Measurements from ENCODE around the gene ORMDL3.
"Not testable (repeated sequence)": the region's sequence is repeated elsewhere in the genome, so short reads cannot be mapped to it uniquely, and the experiment has no call there.

Gene ORMDL3

GRCh38 chr17:39948489-39948828 lies 21.1 kb upstream of the ORMDL3 start:
- not testable (repeated sequence) for DNase-seq

- no peak for DNase-seq
Observed at GRCh38 chr17:39946551-39947330, 19.3 kb upstream of the ORMDL3 start.

DNA sequence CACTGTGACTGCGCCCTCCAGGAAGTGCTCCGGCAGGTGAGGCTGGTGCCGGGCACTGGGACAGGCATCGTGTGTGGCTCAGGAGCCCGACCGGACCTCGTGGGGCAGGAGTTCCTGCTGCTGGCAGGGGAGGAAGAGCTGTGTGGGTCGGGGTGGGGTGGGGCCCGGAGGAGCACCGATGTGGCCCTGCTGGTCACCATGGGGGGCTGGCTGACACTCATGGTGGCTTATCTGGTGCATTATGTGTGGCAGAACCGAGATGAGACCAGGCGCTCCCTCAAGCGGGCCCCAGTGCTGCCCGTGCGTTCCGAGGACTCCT lies 17.0 kb upstream of the ORMDL3 start:
- DNase-seq: no peak

GRCh38 chr17:39943702-39944392 lies 16.4 kb upstream of the ORMDL3 start:
- DNase-seq: no peak

DNA sequence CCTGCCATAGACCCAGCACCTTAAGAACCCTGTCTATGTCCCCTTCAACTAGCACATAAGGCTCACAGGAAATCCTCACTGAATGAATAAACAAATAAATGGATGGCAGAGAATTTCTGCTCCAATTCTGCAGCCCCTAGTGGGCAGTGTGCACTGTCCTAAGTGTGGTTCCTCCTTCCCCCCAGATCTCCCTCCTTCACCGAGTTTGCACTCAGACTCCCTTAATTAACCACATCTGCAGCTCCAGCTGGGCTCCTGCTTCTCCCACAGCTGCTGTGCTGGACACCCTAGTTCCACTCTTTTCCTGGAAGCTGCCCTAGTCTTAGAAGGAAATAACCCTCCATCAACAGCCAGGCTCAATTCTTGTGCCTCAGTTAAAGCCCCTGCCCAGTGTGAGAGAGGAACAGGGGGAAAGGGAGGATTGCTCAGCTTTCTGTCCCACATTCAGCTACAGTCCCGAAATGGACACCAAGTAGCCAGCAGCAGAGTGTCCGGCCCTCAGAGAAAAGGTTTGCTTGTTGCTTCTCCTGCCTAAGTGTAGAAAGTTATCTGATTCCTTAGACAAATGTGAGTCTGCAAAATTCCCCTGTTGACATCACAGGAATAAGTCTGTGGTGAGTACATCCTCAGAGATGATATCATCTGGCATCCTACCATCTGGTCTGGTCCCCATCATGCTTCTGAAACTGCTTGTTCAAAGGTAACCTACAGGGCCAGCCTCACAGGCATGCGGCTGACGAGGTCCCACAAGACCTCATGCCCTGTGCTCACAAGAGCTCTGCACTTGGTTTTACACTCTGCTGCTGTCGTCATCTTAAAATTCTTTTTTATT lies 12.4 kb upstream of the ORMDL3 start:
- peak; percentile 46 for DNase-seq

GRCh38 chr17:39939106-39939505 lies 11.7 kb upstream of the ORMDL3 start:
- DNase-seq: no peak

DNA sequence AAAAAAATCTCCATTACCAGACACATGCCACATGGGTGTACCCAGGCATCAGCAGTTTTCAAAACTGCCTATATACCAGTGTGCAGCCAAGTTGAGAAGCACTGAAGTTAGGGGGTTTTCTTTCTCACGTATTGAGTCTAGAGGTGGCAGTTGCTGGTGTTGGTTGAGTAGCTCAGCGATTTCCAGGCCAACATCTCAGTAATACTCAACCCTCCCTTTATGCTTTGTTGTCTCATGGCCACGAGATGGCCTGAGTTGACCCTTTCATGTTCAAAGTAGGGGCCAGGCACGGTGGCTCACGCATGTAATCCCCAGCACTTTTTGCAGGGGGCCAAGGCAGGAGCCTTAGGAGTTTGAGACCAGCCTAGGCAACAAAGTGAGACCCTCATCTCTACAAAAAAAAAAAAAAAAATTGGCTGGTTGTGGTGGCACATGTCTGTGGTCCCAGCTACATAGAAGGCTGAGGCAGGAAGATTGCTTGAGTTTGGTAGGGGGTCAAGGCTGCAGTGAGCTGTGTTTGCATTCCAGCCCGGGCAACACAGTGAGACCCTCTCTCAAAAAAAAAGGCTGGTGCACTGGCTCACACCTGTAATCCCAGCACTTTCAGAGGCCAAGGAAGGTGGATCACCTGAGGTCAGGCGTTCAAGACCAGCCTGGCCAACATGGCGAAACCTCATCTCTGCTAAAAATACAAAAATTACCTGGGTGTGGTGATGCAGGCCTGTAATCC lies 10.9 kb upstream of the ORMDL3 start:
- no peak for DNase-seq

- DNase-seq: no peak
Observed at GRCh38 chr17:39937447-39937846, 10.0 kb upstream of the ORMDL3 start.

GRCh38 chr17:39935909-39936308 lies 8.5 kb upstream of the ORMDL3 start:
- DNase-seq: no peak

DNA sequence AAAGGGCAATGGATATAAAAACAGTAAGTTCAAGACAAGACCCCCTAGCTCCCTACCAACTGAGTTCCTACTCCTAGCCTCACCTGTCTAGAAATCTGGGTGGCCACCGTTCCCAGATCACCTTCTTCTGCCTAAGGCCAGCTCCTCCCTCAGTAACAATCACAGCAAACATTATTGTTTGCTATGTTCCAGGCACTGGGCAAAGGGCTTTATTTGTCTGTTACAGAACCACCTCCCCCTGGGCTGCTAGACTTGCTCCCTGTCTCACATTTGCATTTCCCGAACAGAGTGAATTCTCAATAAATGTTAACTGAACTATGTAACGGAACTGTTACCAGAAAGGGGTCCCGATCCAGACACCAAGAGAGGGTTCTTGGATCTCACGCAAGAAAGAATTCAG lies 6.9 kb upstream of the ORMDL3 start:
- DNase-seq: no peak

DNA sequence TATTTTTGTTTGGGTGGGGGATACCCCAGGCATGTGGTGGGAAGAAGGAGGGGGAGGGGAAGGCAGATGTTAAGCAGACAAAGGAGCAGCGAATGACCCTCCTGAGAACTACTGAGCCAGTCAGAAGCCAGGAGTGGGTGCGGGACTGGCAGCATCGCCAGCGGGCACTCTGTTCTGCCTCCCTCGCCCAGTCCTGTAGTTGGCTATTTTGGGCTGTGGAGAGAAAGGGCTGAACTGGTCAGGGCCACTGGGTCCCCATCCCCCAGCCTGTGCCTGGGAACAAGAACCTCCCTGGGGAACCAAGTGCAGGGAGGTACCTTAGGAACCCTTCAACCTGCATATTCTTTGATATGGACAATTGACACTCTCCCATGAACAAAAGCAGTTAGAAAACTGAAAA lies 6.5 kb upstream of the ORMDL3 start:
- DNase-seq: no peak

GRCh38 chr17:39929646-39930407 lies 2.4 kb upstream of the ORMDL3 start:
- DNase-seq: no peak

DNA sequence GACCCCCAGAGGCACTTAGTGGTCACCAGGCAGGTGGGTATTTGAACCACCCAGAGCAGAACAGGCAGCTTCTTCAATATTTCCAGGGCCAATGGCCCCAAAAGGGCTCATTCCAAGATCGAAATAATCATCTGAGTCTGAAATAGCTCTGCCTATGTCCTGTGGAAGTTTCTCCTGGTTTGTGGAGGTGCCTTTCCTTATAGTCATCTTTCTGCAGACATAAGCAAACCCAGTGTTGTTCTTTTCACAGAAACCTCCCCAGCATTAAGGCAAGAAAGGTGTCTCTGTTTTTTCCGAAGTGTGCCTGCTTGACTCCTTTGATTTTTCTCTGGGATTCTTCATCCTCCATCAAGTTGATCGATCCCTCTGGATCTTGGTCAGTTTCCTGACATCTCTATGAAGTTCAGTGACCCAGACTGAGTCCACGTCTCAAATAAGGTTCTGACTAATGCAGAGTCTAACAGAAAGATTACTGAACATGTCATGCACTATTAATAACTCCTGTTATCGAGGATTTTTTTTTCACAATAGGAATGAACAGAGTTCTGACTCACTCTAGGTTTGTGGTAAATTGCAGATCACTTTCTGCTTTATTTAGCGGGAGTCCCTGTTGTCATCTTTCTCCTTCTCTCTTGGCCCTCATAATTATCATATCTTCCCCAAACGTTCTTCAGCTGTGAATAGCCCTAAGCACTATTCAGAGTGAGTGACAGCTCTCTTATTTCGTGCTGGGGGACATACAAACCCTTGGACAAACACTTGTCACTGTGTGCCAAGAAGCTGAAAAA lies 1.7 kb upstream of the ORMDL3 start:
- no peak for DNase-seq

GRCh38 chr17:39927929-39928857 lies 792 bp upstream of the ORMDL3 start:
- no peak for DNase-seq

GRCh38 chr17:39926588-39927100 lies 757 bp downstream of the ORMDL3 start:
- DNase-seq: peak; percentile 58

GRCh38 chr17:39926135-39926587 lies 1.2 kb downstream of the ORMDL3 start:
- DNase-seq: no peak

- no peak for DNase-seq
Observed at GRCh38 chr17:39925282-39926134, 1.9 kb downstream of the ORMDL3 start.

- DNase-seq: no peak
Observed at GRCh38 chr17:39924691-39925055, 2.7 kb downstream of the ORMDL3 start.

All from stimulated activated CD4-positive, alpha-beta T cell treated with anti-CD3 and anti-CD28 coated beads, Interleukin-4, amount 100 ng/mL, for 24 hours (primary cell).